PFSK-1 (cell line): ENCODE measurements around the gene FCRL6.

ENCODE experiments used
- FOXP2 ChIP-seq: optimal IDR thresholded peaks from 2 replicates; pipeline ENCODE3; 2011; ENCODE audit warnings: borderline replicate concordance, control low read depth, inconsistent platforms; ENCODE audit not compliant: insufficient read depth; ENCODE audit errors: extremely low read length, extremely low read depth
- POLR2AphosphoS5 ChIP-seq: IDR thresholded peaks from 2 replicates; pipeline ENCODE4 v1.6.1; 2012; ENCODE audit warnings: low read depth, mild to moderate bottlenecking, control low read depth, low read length, moderate library complexity
- TAF1 ChIP-seq: IDR thresholded peaks from 2 replicates; pipeline ENCODE4 v1.6.1; 2012; ENCODE audit warnings: low read length, control low read depth, borderline replicate concordance; ENCODE audit not compliant: insufficient read depth

DNA sequence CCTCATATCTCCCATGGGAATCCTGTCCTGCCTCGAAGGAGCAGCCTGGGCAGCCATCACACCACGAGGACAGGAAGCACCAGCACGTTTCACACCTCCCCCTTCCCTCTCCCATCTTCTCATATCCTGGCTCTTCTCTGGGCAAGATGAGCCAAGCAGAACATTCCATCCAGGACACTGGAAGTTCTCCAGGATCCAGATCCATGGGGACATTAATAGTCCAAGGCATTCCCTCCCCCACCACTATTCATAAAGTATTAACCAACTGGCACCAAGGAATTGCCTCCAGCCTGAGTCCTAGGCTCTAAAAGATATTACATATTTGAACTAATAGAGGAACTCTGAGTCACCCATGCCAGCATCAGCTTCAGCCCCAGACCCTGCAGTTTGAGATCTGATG is 33.2 kb downstream of the FCRL6 start:
- no peak for TF ChIP-seq POLR2AphosphoS5
- no peak for TF ChIP-seq TAF1
- no peak for TF ChIP-seq FOXP2
